Neural progenitor cell (in vitro differentiated cells): ENCODE data around the gene TMCC3. TPM values are rescaled to one million over a fixed set of nuclear protein-coding genes. Genes with fewer than 3 reads are reported as not detected.
"Not testable (repeated sequence)": the region's sequence is repeated elsewhere in the genome, so short reads cannot be mapped to it uniquely, and the experiment has no call there.

Experiments
- DNase-seq: peaks from one replicate; pipeline ENCODE4 v3.0.0-alpha.2; 2016; ENCODE audit warnings: low spot score
- H2AFZ ChIP-seq: fragments of 200-600 bp; sonication (generic); replicated peaks from 2 replicates; pipeline ENCODE4 v1.6.1; 2016; ENCODE audit warnings: antibody characterized with exemption
- H3F3A ChIP-seq: fragments of 200-600 bp; sonication (generic); 2 replicates; pipeline ENCODE4 v1.6.1; 2016; ENCODE audit warnings: antibody characterized with exemption, low read depth
- H3K27ac ChIP-seq: fragments of 200-600 bp; sonication (generic); 2 replicates; pipeline ENCODE4 v1.5.1; 2016; ENCODE audit warnings: mild to moderate bottlenecking
- H3K27me3 ChIP-seq: fragments of 200-600 bp; sonication (generic); 2 replicates; pipeline ENCODE4 v1.6.1; 2016; ENCODE audit warnings: mild to moderate bottlenecking, moderate library complexity
- H3K36me3 ChIP-seq: fragments of 200-600 bp; sonication (generic); 2 replicates; pipeline ENCODE4 v1.5.1; 2016
- H3K4me1 ChIP-seq: fragments of 200-600 bp; sonication (generic); 2 replicates; pipeline ENCODE4 v1.6.1; 2016; ENCODE audit warnings: mixed run types
- H3K4me2 ChIP-seq: fragments of 200-600 bp; sonication (generic); 2 replicates; pipeline ENCODE4 v1.6.1; 2016
- H3K4me3 ChIP-seq: fragments of 200-600 bp; sonication (generic); 2 replicates; pipeline ENCODE4 v1.5.1; 2016
- H3K79me2 ChIP-seq: fragments of 200-600 bp; sonication (generic); 2 replicates; pipeline ENCODE4 v1.6.1; 2016; ENCODE audit warnings: low read depth
- H3K9ac ChIP-seq: fragments of 200-600 bp; sonication (generic); 2 replicates; pipeline ENCODE4 v1.6.1; 2016
- H3K9me3 ChIP-seq: fragments of 200-600 bp; sonication (generic); 2 replicates; pipeline ENCODE4 v1.5.1; 2016; ENCODE audit warnings: low read depth
- H4K20me1 ChIP-seq: fragments of 200-600 bp; sonication (generic); 2 replicates; pipeline ENCODE4 v1.6.1; 2016; ENCODE audit warnings: low read depth
- H3K27ac Mint-ChIP-seq: 3 replicates; pipeline ENCODE4 v1.8.0; 2021; ENCODE audit warnings: mixed read lengths
- H3K27me3 Mint-ChIP-seq: 2 replicates; pipeline ENCODE4 v1.8.0; 2022; ENCODE audit warnings: low read depth, mild to moderate bottlenecking, inconsistent platforms, moderate library complexity, mixed read lengths; ENCODE audit not compliant: insufficient read depth
- H3K36me3 Mint-ChIP-seq: 3 replicates; pipeline ENCODE4 v1.8.0; 2021; ENCODE audit warnings: mixed read lengths
- H3K4me1 Mint-ChIP-seq: 3 replicates; pipeline ENCODE4 v1.8.0; 2021; ENCODE audit warnings: mixed read lengths
- H3K4me3 Mint-ChIP-seq: 3 replicates; pipeline ENCODE4 v1.8.0; 2021; ENCODE audit warnings: mild to moderate bottlenecking, moderate library complexity, mixed read lengths
- H3K9me3 Mint-ChIP-seq: 3 replicates; pipeline ENCODE4 v1.8.0; 2020; ENCODE audit warnings: mixed read lengths
- CTCF ChIP-seq: fragments of 200-600 bp; sonication (generic); IDR thresholded peaks from 2 replicates; pipeline ENCODE4 v1.5.1; 2017; ENCODE audit warnings: antibody characterized with exemption, mild to moderate bottlenecking
- EZH2 ChIP-seq: fragments of 200-600 bp; sonication (generic); IDR thresholded peaks from 2 replicates; pipeline ENCODE4 v1.6.1; 2017; ENCODE audit warnings: antibody characterized with exemption, mild to moderate bottlenecking, moderate library complexity
- EZH2phosphoT487 ChIP-seq: fragments of 200-600 bp; sonication (generic); IDR thresholded peaks from 2 replicates; pipeline ENCODE4 v1.6.1; 2017; ENCODE audit warnings: antibody characterized with exemption
- total RNA-seq: library from RNA; depleted of rRNA; stranded (reverse); fragments of >200 nt; gene quantifications from 2 replicates; pipeline ENCODE4 v1.2.3, GENCODE V29; 2015; ENCODE audit warnings: low replicate concordance

Gene TMCC3
- total RNA-seq, 1 donor from 2014 or later, result 9.5 TPM

DNA sequence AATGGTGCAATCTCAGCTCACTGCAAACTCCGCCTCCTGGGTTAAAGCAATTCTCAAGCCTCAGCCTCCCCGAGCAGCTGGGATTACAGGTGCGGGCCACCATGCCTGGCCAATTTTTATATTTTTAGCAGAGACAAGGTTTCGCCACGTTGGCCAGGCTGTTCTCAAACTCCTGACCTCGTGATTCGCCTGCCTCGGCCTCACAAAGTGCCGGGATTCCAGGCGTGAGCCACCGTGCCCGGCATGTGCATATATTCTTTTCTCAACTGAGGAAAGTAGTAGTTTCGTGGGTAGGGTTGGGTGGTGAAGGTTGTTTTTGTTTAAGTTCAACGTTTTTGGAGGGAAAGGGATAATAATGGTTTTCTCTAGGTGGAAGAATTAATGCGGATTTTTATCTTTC is 96.5 kb downstream of the TMCC3 start:
- Histone ChIP-seq H3F3A (no peaks in the 10 kb centered on the region), H3K9me3 (no peaks in the 10 kb centered on the region), H3K4me2 (no peak overlapping the region), H3K36me3 (no peaks in the 10 kb centered on the region), H3K27me3 (no peaks in the 10 kb centered on the region), H2AFZ (no peak overlapping the region), H3K27ac (no peak overlapping the region), H3K9ac (no peak overlapping the region), H4K20me1 (no peaks in the 10 kb centered on the region), H3K4me3 (no peak overlapping the region), H3K4me1 (no peaks in the 10 kb centered on the region), H3K79me2 (no peaks in the 10 kb centered on the region)
- H3K27ac Mint-ChIP-seq, result no peak overlapping the region
- H3K4me3 Mint-ChIP-seq, result no peak overlapping the region
- DNase-seq, result no peak
- TF ChIP-seq EZH2 (no peak), EZH2phosphoT487 (no peak)
- peaks cover 4% of the 10 kb centered on the region for H3K9me3 Mint-ChIP-seq
- H3K27me3 Mint-ChIP-seq, result peaks cover 6% of the 10 kb centered on the region
- no peaks in the 10 kb centered on the region for H3K36me3 Mint-ChIP-seq
- peaks cover under 1% of the 10 kb centered on the region for H3K4me1 Mint-ChIP-seq

DNA sequence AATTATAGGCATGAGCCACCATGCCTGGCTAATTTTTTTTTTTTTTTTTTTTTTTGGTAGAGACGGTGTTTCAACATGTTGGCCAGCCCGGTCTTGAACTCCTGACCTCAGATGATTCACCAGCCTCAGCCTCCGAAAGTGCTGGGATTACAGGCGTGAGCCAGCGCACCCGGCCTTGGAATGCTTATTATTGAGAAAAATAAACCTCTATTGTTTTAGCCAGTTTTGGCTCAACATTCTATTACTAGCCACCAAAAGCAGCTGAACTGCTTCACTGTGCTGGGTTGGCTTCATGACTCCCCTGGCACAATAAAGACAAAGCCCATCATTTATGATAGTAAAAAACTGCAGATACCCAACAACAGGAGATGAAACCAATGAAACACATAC is 97.2 kb downstream of the TMCC3 start:
- Mint-ChIP-seq H3K36me3 (no peaks in the 10 kb centered on the region), H3K4me1 (peaks cover 2% of the 10 kb centered on the region), H3K9me3 (peaks cover 6% of the 10 kb centered on the region), H3K27ac (no peak overlapping the region), H3K4me3 (no peak overlapping the region), H3K27me3 (peaks cover 6% of the 10 kb centered on the region)
- Histone ChIP-seq H3K4me1 (no peaks in the 10 kb centered on the region), H3K4me3 (no peak overlapping the region), H3K79me2 (no peaks in the 10 kb centered on the region), H3K9me3 (no peaks in the 10 kb centered on the region), H3K27ac (no peak overlapping the region), H3K27me3 (no peaks in the 10 kb centered on the region), H3F3A (no peaks in the 10 kb centered on the region), H3K36me3 (no peaks in the 10 kb centered on the region), H4K20me1 (no peaks in the 10 kb centered on the region), H2AFZ (no peak overlapping the region), H3K9ac (no peak overlapping the region), H3K4me2 (no peak overlapping the region)
- TF ChIP-seq CTCF, result no peak
- no peak for TF ChIP-seq EZH2
- no peak for TF ChIP-seq EZH2phosphoT487
- DNase-seq, result no peak

DNA sequence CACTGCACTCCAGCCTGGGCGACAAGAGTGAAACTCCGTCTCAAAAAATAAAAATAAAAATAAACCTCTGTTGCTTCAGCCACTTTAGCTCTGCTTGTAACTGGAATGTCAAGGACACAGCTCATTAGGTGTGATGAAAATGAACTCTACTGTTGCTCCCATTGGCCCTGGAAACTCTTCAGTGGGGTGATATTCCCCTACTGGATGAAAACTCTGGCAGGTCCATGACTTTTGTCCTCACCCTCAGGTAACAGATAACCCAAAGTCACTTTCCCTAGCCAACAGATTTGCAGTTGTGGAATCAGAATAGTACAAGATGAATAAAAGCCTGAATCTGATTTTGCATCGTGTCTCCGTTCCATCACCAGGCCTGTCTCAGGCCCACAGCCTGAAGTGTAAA is 98.5 kb downstream of the TMCC3 start:
- H3K4me3 ChIP-seq, result no peak overlapping the region
- H3F3A ChIP-seq, result no peaks in the 10 kb centered on the region
- H4K20me1 ChIP-seq, result no peaks in the 10 kb centered on the region
- H2AFZ ChIP-seq, result no peak overlapping the region
- TF ChIP-seq EZH2phosphoT487, result no peak
- TF ChIP-seq CTCF, result no peak
- no peak for TF ChIP-seq EZH2
- H3K36me3 ChIP-seq, result no peaks in the 10 kb centered on the region
- H3K27me3 ChIP-seq, result no peaks in the 10 kb centered on the region
- Mint-ChIP-seq H3K4me1 (peaks cover 2% of the 10 kb centered on the region), H3K9me3 (peaks cover 15% of the 10 kb centered on the region), H3K4me3 (no peak overlapping the region), H3K36me3 (no peaks in the 10 kb centered on the region), H3K27me3 (peaks cover 9% of the 10 kb centered on the region), H3K27ac (peak overlapping the region; percentile 20)
- H3K4me2 ChIP-seq, result no peak overlapping the region
- DNase-seq, result no peak
- H3K4me1 ChIP-seq, result no peaks in the 10 kb centered on the region
- no peaks in the 10 kb centered on the region for H3K9me3 ChIP-seq
- no peak overlapping the region for H3K9ac ChIP-seq
- H3K27ac ChIP-seq, result no peak overlapping the region
- H3K79me2 ChIP-seq, result no peaks in the 10 kb centered on the region

DNA sequence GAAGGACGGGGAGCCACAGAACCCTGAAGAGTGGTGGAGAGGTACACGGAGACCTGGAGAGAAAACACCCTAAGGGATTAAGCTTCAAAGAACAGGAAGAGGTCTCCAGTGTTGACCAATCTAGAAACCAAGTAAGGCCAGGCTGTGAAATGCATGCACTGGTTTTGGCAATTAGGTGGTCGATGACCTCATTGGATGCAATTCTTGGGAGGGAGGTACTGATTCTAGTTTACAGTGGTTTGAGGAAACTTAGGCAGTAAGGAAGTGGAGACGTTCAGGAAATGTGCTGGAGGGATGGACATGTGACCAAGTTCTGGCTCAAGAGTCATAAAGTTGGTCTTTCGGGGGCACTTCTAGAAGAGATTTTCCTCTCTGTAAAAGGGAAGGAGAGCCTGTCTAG is 99.4 kb downstream of the TMCC3 start:
- no peak for DNase-seq
- Mint-ChIP-seq H3K27me3 (peaks cover 11% of the 10 kb centered on the region), H3K27ac (no peak overlapping the region), H3K4me3 (no peak overlapping the region), H3K9me3 (peaks cover 18% of the 10 kb centered on the region), H3K4me1 (peaks cover 2% of the 10 kb centered on the region), H3K36me3 (peaks cover 3% of the 10 kb centered on the region)
- Histone ChIP-seq H3F3A (no peaks in the 10 kb centered on the region), H3K9ac (no peak overlapping the region), H3K27me3 (no peaks in the 10 kb centered on the region), H3K4me1 (no peaks in the 10 kb centered on the region), H3K36me3 (no peaks in the 10 kb centered on the region), H3K9me3 (no peaks in the 10 kb centered on the region), H2AFZ (no peak overlapping the region), H4K20me1 (no peaks in the 10 kb centered on the region), H3K79me2 (no peaks in the 10 kb centered on the region), H3K27ac (no peak overlapping the region), H3K4me3 (no peak overlapping the region), H3K4me2 (no peak overlapping the region)
- no peak for TF ChIP-seq CTCF
- no peak for TF ChIP-seq EZH2phosphoT487
- no peak for TF ChIP-seq EZH2

- H3K4me3 ChIP-seq, H3F3A ChIP-seq, H3K4me3 Mint-ChIP-seq, H3K27me3 Mint-ChIP-seq, H3K4me1 Mint-ChIP-seq, H3K36me3 ChIP-seq, DNase-seq, H3K36me3 Mint-ChIP-seq, H3K4me1 ChIP-seq, H3K4me2 ChIP-seq, H3K27me3 ChIP-seq, H3K9ac ChIP-seq, H3K27ac Mint-ChIP-seq, H3K9me3 ChIP-seq, H4K20me1 ChIP-seq, H2AFZ ChIP-seq, H3K79me2 ChIP-seq, H3K27ac ChIP-seq: not testable (repeated sequence)
- peaks cover 20% of the 10 kb centered on the region for H3K9me3 Mint-ChIP-seq
Measured at GRCh38 chr12:94548833-94549232, 101.5 kb downstream of the TMCC3 start.
